Measurements from ENCODE around the gene APOL6. TPM values are rescaled to one million over a fixed set of nuclear protein-coding genes. Genes with fewer than 3 reads are reported as not detected.

APOL6 gene
- total and polyA plus RNA-seq, 2 of the 13 experiments (the other 11 are each of a cell fraction or from before 2014, with no cell fraction given) = 5.2 to 7.5 TPM

DNA sequence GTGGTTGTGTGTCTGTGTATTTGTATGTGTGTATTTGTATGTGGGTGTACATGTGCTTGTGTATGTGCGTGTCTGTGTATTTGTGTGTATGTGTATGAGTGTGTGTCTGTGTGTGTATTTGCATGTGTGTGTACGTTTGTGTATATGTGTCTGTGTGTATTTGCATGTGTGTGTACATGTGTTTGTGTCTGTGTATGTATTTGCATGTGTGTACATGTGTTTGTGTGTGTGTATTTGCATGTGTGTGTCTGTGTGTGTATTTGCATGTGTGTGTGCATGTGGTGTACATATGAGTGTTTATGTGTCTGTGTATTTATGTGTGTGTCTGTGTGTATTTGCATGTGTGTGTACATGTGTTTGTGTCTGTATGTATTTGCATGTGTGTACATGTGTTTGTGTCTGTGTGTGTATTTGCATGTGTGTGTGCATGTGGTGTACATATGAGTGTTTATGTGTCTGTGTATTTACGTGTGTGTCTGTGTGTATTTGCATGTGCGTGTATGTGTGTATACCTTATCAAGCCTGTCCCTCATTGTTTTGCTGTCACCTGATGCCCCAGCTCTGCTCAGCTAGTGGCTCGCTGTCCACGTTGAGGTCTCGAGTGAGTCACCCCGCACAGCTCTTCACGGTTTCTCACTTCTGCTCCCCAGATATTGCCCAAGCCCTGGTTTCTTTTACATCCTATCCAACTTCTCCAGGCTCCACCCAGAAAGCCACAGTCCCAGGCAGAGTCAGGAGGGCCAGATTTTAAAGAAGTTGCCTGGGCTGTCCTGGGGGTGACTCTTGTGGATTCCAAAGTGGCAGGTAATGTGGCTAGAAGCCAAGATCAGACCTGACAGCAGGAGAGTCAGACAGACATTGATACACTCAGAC, 46.3 kb upstream of the APOL6 start (continued):
- TF ChIP-seq, protein P1, sequence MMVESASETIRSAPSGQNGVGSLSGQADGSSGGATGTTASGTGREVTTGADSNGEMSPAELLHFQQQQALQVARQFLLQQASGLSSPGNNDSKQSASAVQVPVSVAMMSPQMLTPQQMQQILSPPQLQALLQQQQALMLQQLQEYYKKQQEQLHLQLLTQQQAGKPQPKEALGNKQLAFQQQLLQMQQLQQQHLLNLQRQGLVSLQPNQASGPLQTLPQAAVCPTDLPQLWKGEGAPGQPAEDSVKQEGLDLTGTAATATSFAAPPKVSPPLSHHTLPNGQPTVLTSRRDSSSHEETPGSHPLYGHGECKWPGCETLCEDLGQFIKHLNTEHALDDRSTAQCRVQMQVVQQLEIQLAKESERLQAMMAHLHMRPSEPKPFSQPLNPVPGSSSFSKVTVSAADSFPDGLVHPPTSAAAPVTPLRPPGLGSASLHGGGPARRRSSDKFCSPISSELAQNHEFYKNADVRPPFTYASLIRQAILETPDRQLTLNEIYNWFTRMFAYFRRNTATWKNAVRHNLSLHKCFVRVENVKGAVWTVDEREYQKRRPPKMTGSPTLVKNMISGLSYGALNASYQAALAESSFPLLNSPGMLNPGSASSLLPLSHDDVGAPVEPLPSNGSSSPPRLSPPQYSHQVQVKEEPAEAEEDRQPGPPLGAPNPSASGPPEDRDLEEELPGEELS (CRISPR knock-in tag; IDR thresholded peaks at IDR 0.05) = no peak
- TF ChIP-seq ZSCAN5A (CRISPR knock-in tag; IDR thresholded peaks at IDR 0.05; ENCODE audit: borderline replicate concordance) (no peak), SAFB2 (CRISPR knock-in tag; IDR thresholded peaks at IDR 0.05; ENCODE audit: borderline replicate concordance, low read depth) (no peak), ZNF512 (CRISPR knock-in tag; IDR thresholded peaks at IDR 0.05) (no peak), IKZF1 (IDR thresholded peaks at IDR 0.05) (peak; percentile 38; the same call in 1 of the 2 replicates), ZBTB7B (CRISPR knock-in tag; IDR thresholded peaks at IDR 0.05) (no peak), RNF2 (conservative IDR thresholded peaks at IDR 0.05; ENCODE audit: low read depth) (no peak), ZNF646 (CRISPR knock-in tag; IDR thresholded peaks at IDR 0.05) (peak; percentile 56; the same call in 1 of the 2 replicates), HOXA5 (CRISPR knock-in tag; IDR thresholded peaks at IDR 0.05) (no peak), ZNF143 (CRISPR knock-in tag; IDR thresholded peaks at IDR 0.05) (no peak), MLLT10 (CRISPR knock-in tag; IDR thresholded peaks at IDR 0.05) (no peak), ELF1 (CRISPR knock-in tag; IDR thresholded peaks at IDR 0.05) (no peak), RBAK (CRISPR knock-in tag; IDR thresholded peaks at IDR 0.05) (no peak)
